HCT116 (cell line): Measurements from ENCODE around the gene SMIM14. TPM values are rescaled to one million over a fixed set of nuclear protein-coding genes. Genes with fewer than 3 reads are reported as not detected.
"Not testable (repeated sequence)": the region's sequence is repeated elsewhere in the genome, so short reads cannot be mapped to it uniquely, and the experiment has no call there.

Experiments
- ATAC-seq: fragments of 200-7000 bp; cut with Tn5 transposase; 2 replicates; pipeline ENCODE4 v1.9.1; 2020; ENCODE audit warnings: mild to moderate bottlenecking, moderate library complexity
- BruUV-seq: library from RNA; stranded (reverse); fragments of 400-500 nt; replicated peaks from 2 replicates; lab custom pipeline; 2021; lab: Mats Ljungman, UMichigan
- CTCF ChIA-PET: fragments of 300-600 bp; sonication (Branson Sonifier 250); formaldehyde crosslinking; loops from one replicate; lab custom pipeline; 2021; ENCODE audit warnings: antibody characterized with exemption; lab: Charles Lee
- POLR2A ChIA-PET: fragments of 300-600, 350-600 bp; sonication (Branson Sonifier 250); formaldehyde crosslinking; loops from one replicate; lab custom pipeline; 2021; ENCODE audit warnings: antibody characterized with exemption; lab: Charles Lee
- RAD21 ChIA-PET, 2 experiments: fragments of 300-600 bp; sonication (Branson Sonifier 250); formaldehyde crosslinking; loops; one replicate each; lab custom pipeline; 2023; ENCODE audit warnings: low total read pairs in 2 of 2; ENCODE audit not compliant: uncharacterized antibody in 2 of 2, unreplicated experiment in 2 of 2, low non-redundant PET in 1 of 2; lab: Charles Lee
- DNase-seq: peaks from one replicate; pipeline ENCODE4 v3.0.0-alpha.2; 2010; ENCODE audit warnings: low read depth, low spot score
- H2AFZ ChIP-seq: fragments of 200-600 bp; shearing (Covaris generic), sonication (generic); 2 replicates; pipeline ENCODE4 v1.6.1; 2017; ENCODE audit warnings: low read depth, mixed run types, mixed read lengths, antibody characterized with exemption, low read length; ENCODE audit not compliant: poor library complexity, severe bottlenecking
- H3K27ac ChIP-seq: 2 replicates; pipeline ENCODE4 v1.5.1; 2012; ENCODE audit warnings: low read depth, low read length
- H3K27me3 ChIP-seq: fragments of 200-600 bp; sonication (generic); 2 replicates; pipeline ENCODE4 v1.6.1; 2016; ENCODE audit warnings: mixed run types, low read length, mixed read lengths; ENCODE audit not compliant: insufficient read depth
- H3K36me3 ChIP-seq, 2 experiments: fragments of 200-500 bp in 1 of 2; fragments of 200-600 bp in 1 of 2; sonication (Bioruptor generic) in 1 of 2; sonication (generic) in 1 of 2; 2 replicates each; pipeline versions ENCODE4 v1.5.1 to v1.6.1; 2014 to 2016; ENCODE audit warnings: low read length in 2 of 2, inconsistent platforms in 1 of 2, mixed read lengths in 1 of 2, mixed run types in 1 of 2; ENCODE audit not compliant: insufficient read depth in 2 of 2, control insufficient read depth in 1 of 2
- H3K4me1 ChIP-seq, 2 experiments: fragments of 200-600 bp in 1 of 2; sonication (generic) in 1 of 2; 2 replicates each; pipeline versions ENCODE4 v1.5.1 to v1.6.1; 2012 to 2017; ENCODE audit warnings: low read length in 2 of 2, inconsistent platforms in 1 of 2, mild to moderate bottlenecking in 1 of 2, mixed read lengths in 1 of 2, mixed run types in 1 of 2, moderate library complexity in 1 of 2; ENCODE audit not compliant: insufficient read depth in 2 of 2, control insufficient read depth in 1 of 2
- H3K4me2 ChIP-seq: fragments of 200-600 bp; sonication (generic); 2 replicates; pipeline ENCODE4 v1.6.1; 2017; ENCODE audit warnings: mixed run types, low read length, mixed read lengths
- H3K4me3 ChIP-seq, 2 experiments: fragments of 200-600 bp in 1 of 2; sonication (generic) in 1 of 2; replicated peaks in 1 of 2; 2 replicates each; pipeline ENCODE4 v1.5.1; 2011 to 2016; ENCODE audit warnings: low read length in 2 of 2, control low read depth in 1 of 2, low read depth in 1 of 2, mild to moderate bottlenecking in 1 of 2, mixed read lengths in 1 of 2, mixed run types in 1 of 2
- H3K79me2 ChIP-seq: fragments of 200-600 bp; sonication (generic); 2 replicates; pipeline ENCODE4 v1.6.1; 2017; ENCODE audit warnings: mild to moderate bottlenecking, mixed run types, low read length, moderate library complexity, mixed read lengths; ENCODE audit not compliant: insufficient read depth
- H3K9ac ChIP-seq: fragments of 200-600 bp; sonication (generic); 2 replicates; pipeline ENCODE4 v1.6.1; 2016; ENCODE audit warnings: low read length, mixed read lengths
- H3K9me2 ChIP-seq: fragments of 200-600 bp; sonication (generic), shearing (Covaris generic); 2 replicates; pipeline ENCODE4 v1.6.1; 2017; ENCODE audit warnings: mixed run types, mild to moderate bottlenecking, moderate library complexity; ENCODE audit not compliant: insufficient read depth
- H3K9me3 ChIP-seq, 2 experiments: fragments of 200-500 bp in 1 of 2; fragments of 200-600 bp in 1 of 2; sonication (Bioruptor generic) in 1 of 2; sonication (generic) in 1 of 2; 2 replicates each; pipeline ENCODE4 v1.6.1; 2014 to 2017; ENCODE audit warnings: low read length in 2 of 2, mixed read lengths in 2 of 2, inconsistent platforms in 1 of 2, low read depth in 1 of 2, mild to moderate bottlenecking in 1 of 2, mixed run types in 1 of 2, moderate library complexity in 1 of 2; ENCODE audit not compliant: control insufficient read depth in 1 of 2, insufficient read depth in 1 of 2
- H4K20me1 ChIP-seq: fragments of 200-600 bp; sonication (generic), shearing (Covaris generic); 2 replicates; pipeline ENCODE4 v1.6.1; 2017; ENCODE audit warnings: mixed run types, mild to moderate bottlenecking, moderate library complexity; ENCODE audit not compliant: insufficient read depth
- ATF3 ChIP-seq: IDR thresholded peaks from 2 replicates; pipeline ENCODE4 v1.6.1; 2012
- ELF1 ChIP-seq: IDR thresholded peaks from 2 replicates; pipeline ENCODE4 v1.6.1; 2012; ENCODE audit warnings: low read depth, borderline replicate concordance
- JUND ChIP-seq: IDR thresholded peaks from 2 replicates; pipeline ENCODE4 v1.6.1; 2012
- RAD21 ChIP-seq: IDR thresholded peaks from 2 replicates; pipeline ENCODE4 v1.6.1; 2012; ENCODE audit warnings: low read depth, mild to moderate bottlenecking
- intact Hi-C: fragments of 100-400 bp; cut with micrococcal nuclease; formaldehyde crosslinking; loops from 2 replicates; pipeline ENCODE4 v1.10.0; 2022
- total RNA-seq: library from RNA; stranded (reverse); gene quantifications from one replicate; pipeline ENCODE4 v1.2.1, GENCODE V29; 2021; ENCODE audit not compliant: unreplicated experiment

SMIM14 gene
- total RNA-seq, 1 experiment from 2014 or later = 21.6 TPM

- H3K36me3 ChIP-seq = no peaks in the 10 kb centered on the region
- ChIA-PET POLR2A (no interaction called here), RAD21 (no interaction called here)
These were observed 18.8 kb upstream of the SMIM14 start for GRCh38 chr4:39657465-39657864.

GRCh38 chr4:39656638-39657037, 18.0 kb upstream of the SMIM14 start:
- H3K9me2 ChIP-seq, H2AFZ ChIP-seq, CTCF ChIA-PET, ATAC-seq, H3K4me2 ChIP-seq, BruUV-seq, POLR2A ChIA-PET, H3K27me3 ChIP-seq, RAD21 ChIA-PET, H4K20me1 ChIP-seq, H3K9me3 ChIP-seq, DNase-seq, H3K9ac ChIP-seq, H3K27ac ChIP-seq, H3K36me3 ChIP-seq, H3K79me2 ChIP-seq, H3K4me1 ChIP-seq, H3K4me3 ChIP-seq, intact Hi-C loops: not testable (repeated sequence)

More at GRCh38 chr4:39657465-39657864, 18.8 kb upstream of the SMIM14 start:
- no peak overlapping the region for H3K27ac ChIP-seq
- no peaks in the 10 kb centered on the region for H3K4me1 ChIP-seq
- no TSS peak for BruUV-seq
- H3K9me3 ChIP-seq = no peaks in the 10 kb centered on the region
- no peaks in the 10 kb centered on the region for H3K27me3 ChIP-seq
- DNase-seq = no peak
- H4K20me1 ChIP-seq = no peaks in the 10 kb centered on the region
- no peak overlapping the region for H3K9ac ChIP-seq
- intact Hi-C loops = no loop called here
- CTCF ChIA-PET = interaction anchor here (0.6 kb wide), 1 partner anchor 232 kb away, joined by 3 read pairs; no protein-coding TSS in a partner anchor
- TF ChIP-seq JUND (no peak), ELF1 (no peak), RAD21 (no peak)
- H2AFZ ChIP-seq = no peak overlapping the region
- H3K79me2 ChIP-seq = no peaks in the 10 kb centered on the region
- ATAC-seq = no peak
- H3K4me2 ChIP-seq = no peak overlapping the region
- H3K9me2 ChIP-seq = no peaks in the 10 kb centered on the region
- no peak overlapping the region for H3K4me3 ChIP-seq

DNA sequence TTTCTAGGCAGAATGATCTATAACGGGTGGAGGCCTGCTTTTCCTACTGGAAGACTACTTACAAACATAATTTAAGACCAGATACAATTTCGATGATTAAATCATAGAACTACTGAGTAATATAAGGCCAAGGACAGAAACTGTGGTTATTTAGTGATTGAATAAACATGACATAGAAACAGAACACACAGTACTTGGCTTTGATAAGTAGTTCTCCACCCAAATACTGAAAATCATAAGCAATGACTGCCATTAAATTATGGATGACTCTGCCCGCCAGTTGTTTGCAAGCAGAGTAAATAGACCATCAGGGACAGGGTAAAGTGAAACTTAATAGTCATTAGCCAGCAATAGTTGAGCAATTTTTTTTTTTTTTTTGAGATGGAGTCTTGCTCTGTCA, 17.2 kb upstream of the SMIM14 start:
- no peak for ATAC-seq
- H3K4me1 ChIP-seq = no peaks in the 10 kb centered on the region
- no peaks in the 10 kb centered on the region for H3K9me2 ChIP-seq
- intact Hi-C loops = no loop called here
- no peak overlapping the region for H3K27ac ChIP-seq
- H2AFZ ChIP-seq = no peak overlapping the region
- no peaks in the 10 kb centered on the region for H4K20me1 ChIP-seq
- no peak overlapping the region for H3K4me3 ChIP-seq
- no peaks in the 10 kb centered on the region for H3K79me2 ChIP-seq
- CTCF ChIA-PET = no interaction called here
- no peaks in the 10 kb centered on the region for H3K27me3 ChIP-seq
- H3K9me3 ChIP-seq = no peaks in the 10 kb centered on the region
- H3K4me2 ChIP-seq = no peak overlapping the region
- TF ChIP-seq ATF3 = no peak
- TF ChIP-seq, all 23 proteins: peak for 0
- H3K9ac ChIP-seq = no peak overlapping the region
- H3K36me3 ChIP-seq = no peaks in the 10 kb centered on the region
- ChIA-PET RAD21 (no interaction called here), POLR2A (no interaction called here)
- no peak for DNase-seq
- BruUV-seq = no TSS peak
